ENCODE measurements around the gene MAP1S. TPM values are rescaled to one million over a fixed set of nuclear protein-coding genes. Genes with fewer than 3 reads are reported as not detected.

The MAP1S gene
- polyA plus RNA-seq, 1 donor from 2014 or later, result 5.8 TPM

DNA sequence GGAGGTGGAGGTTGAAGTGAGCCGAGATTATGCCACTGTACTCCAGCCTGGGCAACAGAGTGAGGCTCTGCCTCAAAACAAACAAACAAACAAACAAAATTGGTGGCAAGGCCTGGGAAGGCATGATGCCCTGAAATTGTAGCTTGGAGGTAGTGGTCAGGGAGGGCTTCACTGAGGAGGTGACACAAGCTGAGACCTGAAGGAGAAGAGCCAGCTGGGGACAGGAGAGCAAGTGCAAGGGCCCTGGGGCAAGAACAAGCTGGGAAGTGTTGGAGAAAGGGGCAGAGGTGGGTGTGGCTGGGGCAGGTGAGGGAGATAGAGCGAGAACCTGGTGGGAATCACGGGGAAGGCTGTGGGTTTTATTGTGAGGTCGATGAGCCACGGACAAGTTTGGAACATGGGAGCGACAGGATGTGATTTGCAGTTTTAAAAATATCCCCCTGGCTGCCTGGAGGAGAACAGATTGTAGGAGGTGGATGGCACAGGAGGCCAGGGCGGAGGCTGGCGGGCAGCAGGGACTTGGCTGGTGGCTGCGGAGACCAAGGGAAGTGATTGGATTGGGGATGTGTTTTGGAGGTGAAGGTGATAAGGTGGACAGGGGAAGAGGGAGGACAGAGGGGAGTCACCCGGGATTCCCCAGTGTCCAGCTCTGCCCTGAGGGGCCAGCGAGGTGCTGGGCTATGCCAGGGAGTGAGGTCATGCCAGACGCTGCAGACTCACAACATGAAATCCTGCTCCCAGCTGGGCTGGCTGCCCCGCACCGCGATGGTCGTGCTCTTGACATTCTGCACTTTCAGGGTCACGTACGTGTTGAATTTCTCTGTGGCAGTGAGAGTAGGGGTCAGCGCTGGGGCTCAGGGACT, 45.1 kb upstream of the MAP1S start:
- H4K20me1 ChIP-seq (ENCODE audit: insufficient read depth), result no peaks in the 10 kb centered on the region
- H3K9me3 ChIP-seq (ENCODE audit: low read length), result no peaks in the 10 kb centered on the region
- no peak overlapping the region for H3K4me2 ChIP-seq (ENCODE audit: low read length)
- H3K9me2 ChIP-seq (ENCODE audit: insufficient read depth, low read length), result no peaks in the 10 kb centered on the region
- no peak for TF ChIP-seq SMC3 (conservative IDR thresholded peaks at IDR 0.05; ENCODE audit: poor library complexity)
- no peak for TF ChIP-seq MXI1 (conservative IDR thresholded peaks at IDR 0.05; ENCODE audit: poor library complexity, severe bottlenecking)
- H3K36me3 ChIP-seq (ENCODE audit: insufficient read depth, low read length), result peaks cover 7% of the 10 kb centered on the region
- no peaks in the 10 kb centered on the region for H3K79me2 ChIP-seq (replicated peaks; ENCODE audit: insufficient read depth, low read length)
- H3K9ac ChIP-seq (ENCODE audit: low read length), result no peak overlapping the region
- no peaks in the 10 kb centered on the region for H3F3A ChIP-seq (ENCODE audit: insufficient read depth, low read length, poor library complexity, severe bottlenecking)
- H3K4me3 ChIP-seq (ENCODE audit: low read length), result no peak overlapping the region
- no peak overlapping the region for H3K27ac ChIP-seq (ENCODE audit: low read length)
- no peak overlapping the region for H2AFZ ChIP-seq (ENCODE audit: low read depth, low read length)
- no peaks in the 10 kb centered on the region for H3K27me3 ChIP-seq (ENCODE audit: insufficient read depth, low read depth, low read length)

- no peak overlapping the region for H2AFZ ChIP-seq (ENCODE audit: low read depth, low read length)
Measured at GRCh38 chr19:17676295-17676694, 43.0 kb upstream of the MAP1S start.

More at GRCh38 chr19:17676295-17676694, 43.0 kb upstream of the MAP1S start:
- no peaks in the 10 kb centered on the region for H3K9me3 ChIP-seq (ENCODE audit: low read length)
- H3K4me2 ChIP-seq (ENCODE audit: low read length), result no peak overlapping the region
- H3K9ac ChIP-seq (ENCODE audit: low read length), result no peak overlapping the region
- peaks cover 9% of the 10 kb centered on the region for H3K27me3 ChIP-seq (ENCODE audit: insufficient read depth, low read depth, low read length)
- peaks cover 7% of the 10 kb centered on the region for H3K36me3 ChIP-seq (ENCODE audit: insufficient read depth, low read length)
- H3K9me2 ChIP-seq (ENCODE audit: insufficient read depth, low read length), result no peaks in the 10 kb centered on the region
- no peak overlapping the region for H3K4me3 ChIP-seq (ENCODE audit: low read length)
- H3K79me2 ChIP-seq (replicated peaks; ENCODE audit: insufficient read depth, low read length), result no peaks in the 10 kb centered on the region
- H3F3A ChIP-seq (ENCODE audit: insufficient read depth, low read length, poor library complexity, severe bottlenecking), result no peaks in the 10 kb centered on the region
- no peaks in the 10 kb centered on the region for H4K20me1 ChIP-seq (ENCODE audit: insufficient read depth)
- H3K27ac ChIP-seq (ENCODE audit: low read length), result no peak overlapping the region
- TF ChIP-seq, protein P1, sequence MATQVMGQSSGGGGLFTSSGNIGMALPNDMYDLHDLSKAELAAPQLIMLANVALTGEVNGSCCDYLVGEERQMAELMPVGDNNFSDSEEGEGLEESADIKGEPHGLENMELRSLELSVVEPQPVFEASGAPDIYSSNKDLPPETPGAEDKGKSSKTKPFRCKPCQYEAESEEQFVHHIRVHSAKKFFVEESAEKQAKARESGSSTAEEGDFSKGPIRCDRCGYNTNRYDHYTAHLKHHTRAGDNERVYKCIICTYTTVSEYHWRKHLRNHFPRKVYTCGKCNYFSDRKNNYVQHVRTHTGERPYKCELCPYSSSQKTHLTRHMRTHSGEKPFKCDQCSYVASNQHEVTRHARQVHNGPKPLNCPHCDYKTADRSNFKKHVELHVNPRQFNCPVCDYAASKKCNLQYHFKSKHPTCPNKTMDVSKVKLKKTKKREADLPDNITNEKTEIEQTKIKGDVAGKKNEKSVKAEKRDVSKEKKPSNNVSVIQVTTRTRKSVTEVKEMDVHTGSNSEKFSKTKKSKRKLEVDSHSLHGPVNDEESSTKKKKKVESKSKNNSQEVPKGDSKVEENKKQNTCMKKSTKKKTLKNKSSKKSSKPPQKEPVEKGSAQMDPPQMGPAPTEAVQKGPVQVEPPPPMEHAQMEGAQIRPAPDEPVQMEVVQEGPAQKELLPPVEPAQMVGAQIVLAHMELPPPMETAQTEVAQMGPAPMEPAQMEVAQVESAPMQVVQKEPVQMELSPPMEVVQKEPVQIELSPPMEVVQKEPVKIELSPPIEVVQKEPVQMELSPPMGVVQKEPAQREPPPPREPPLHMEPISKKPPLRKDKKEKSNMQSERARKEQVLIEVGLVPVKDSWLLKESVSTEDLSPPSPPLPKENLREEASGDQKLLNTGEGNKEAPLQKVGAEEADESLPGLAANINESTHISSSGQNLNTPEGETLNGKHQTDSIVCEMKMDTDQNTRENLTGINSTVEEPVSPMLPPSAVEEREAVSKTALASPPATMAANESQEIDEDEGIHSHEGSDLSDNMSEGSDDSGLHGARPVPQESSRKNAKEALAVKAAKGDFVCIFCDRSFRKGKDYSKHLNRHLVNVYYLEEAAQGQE (IDR thresholded peaks at IDR 0.05; ENCODE audit: borderline replicate concordance), result no peak
- TF ChIP-seq CTCF (IDR thresholded peaks at IDR 0.05; ENCODE audit: poor library complexity, severe bottlenecking), result no peak
- TF ChIP-seq EP300 (conservative IDR thresholded peaks at IDR 0.05; ENCODE audit: poor library complexity, severe bottlenecking), result no peak
- no peak for TF ChIP-seq TAF1 (IDR thresholded peaks at IDR 0.05; ENCODE audit: low read depth)
- no peak for TF ChIP-seq RAD21 (conservative IDR thresholded peaks at IDR 0.05)
- TF ChIP-seq MXI1 (conservative IDR thresholded peaks at IDR 0.05; ENCODE audit: poor library complexity, severe bottlenecking), result no peak
- no peak for TF ChIP-seq POLR2AphosphoS5 (IDR thresholded peaks at IDR 0.05)
- no peak for TF ChIP-seq EZH2 (IDR thresholded peaks at IDR 0.05; ENCODE audit: borderline replicate concordance, insufficient read depth, low read length, poor library complexity, severe bottlenecking)
- no peak for TF ChIP-seq SMC3 (conservative IDR thresholded peaks at IDR 0.05; ENCODE audit: poor library complexity)
